ENCODE measurements around the gene UBE2M.

GRCh38 chr19:58511353-58512208 is 46.8 kb downstream of the UBE2M start, which contains the start of gene SLC27A5:
- no peak for TF ChIP-seq POLR2A (IDR thresholded peaks at IDR 0.05)
- TF ChIP-seq CTCF (IDR thresholded peaks at IDR 0.05), result no peak
